Chondrocyte (in vitro differentiated cells): ENCODE data around the gene SREBF2. TPM values are rescaled to one million over a fixed set of nuclear protein-coding genes. Genes with fewer than 3 reads are reported as not detected.
A peak's percentile ranks its signal among the peaks of the same experiment; 100 is the strongest.

Experiments
- DNase-seq: peaks from one replicate; pipeline ENCODE4 v3.0.0; 2021; ENCODE audit warnings: mixed read lengths, low spot score
- H3K27ac Mint-ChIP-seq: one replicate; pipeline ENCODE4 v1.8.0; 2021; ENCODE audit warnings: mild to moderate bottlenecking, moderate library complexity, mixed read lengths; ENCODE audit not compliant: unreplicated experiment
- H3K27me3 Mint-ChIP-seq: 2 replicates; pipeline ENCODE4 v1.8.0; 2021; ENCODE audit warnings: low read depth, mixed read lengths
- H3K36me3 Mint-ChIP-seq: 2 replicates; pipeline ENCODE4 v1.8.0; 2021; ENCODE audit warnings: low read depth, mixed read lengths
- H3K4me1 Mint-ChIP-seq: 2 replicates; pipeline ENCODE4 v1.8.0; 2021; ENCODE audit warnings: low read depth, mild to moderate bottlenecking, mixed read lengths
- H3K4me3 Mint-ChIP-seq: one replicate; pipeline ENCODE4 v1.8.0; 2021; ENCODE audit warnings: mild to moderate bottlenecking, moderate library complexity, mixed read lengths; ENCODE audit not compliant: unreplicated experiment
- H3K9me3 Mint-ChIP-seq: 2 replicates; pipeline ENCODE4 v1.8.0; 2021; ENCODE audit warnings: low read depth, mixed read lengths
- CTCF ChIP-seq: fragments of 200-600 bp; sonication (generic); IDR thresholded peaks from 2 replicates; pipeline ENCODE4 v1.5.0; 2021; ENCODE audit warnings: antibody characterized with exemption, mild to moderate bottlenecking, moderate library complexity
- long read RNA-seq: library from polyadenylated mRNA; stranded (forward); transcript quantifications from one replicate; pipeline ENCODE4 v2.0.0, GENCODE V29; 2021
- total RNA-seq: library from RNA; stranded (reverse); gene quantifications from 3 replicates; pipeline ENCODE4 v1.2.1, GENCODE V29; 2021

SREBF2 gene
- total RNA-seq: 91.3 to 106 TPM (median 100 TPM) in 3 replicates
- long read RNA-seq, full-length matches to known transcripts: 163 of 239 reads
- long read RNA-seq, partial matches to known transcripts: 44 of 239 reads
- long read RNA-seq, other reads (novel, unspliced or antisense): 32 of 239 reads

- Mint-ChIP-seq H3K4me3 (peak within 1 kb of the TSS; percentile 86), H3K27me3 (no peaks in the 10 kb centered on the region), H3K9me3 (no peaks in the 10 kb centered on the region), H3K27ac (peak within 1 kb of the TSS; percentile 100), H3K36me3 (peaks cover 11% of the 10 kb centered on the region), H3K4me1 (peaks cover 39% of the 10 kb centered on the region)
- DNase-seq: peak; percentile 100
- no peak for TF ChIP-seq CTCF
These were observed at the start of gene SREBF2 for GRCh38 chr22:41832553-41833368. TSS of gene SREBF2 (plus strand) at chr22:41833105. CDS start at chr22:41833271, 166 bp downstream.

- no peak overlapping the region for H3K4me3 Mint-ChIP-seq
- no peak for DNase-seq
- no peak overlapping the region for H3K27ac Mint-ChIP-seq
- no peaks in the 10 kb centered on the region for H3K27me3 Mint-ChIP-seq
- no peaks in the 10 kb centered on the region for H3K36me3 Mint-ChIP-seq
- H3K9me3 Mint-ChIP-seq: no peaks in the 10 kb centered on the region
- TF ChIP-seq CTCF: no peak
- H3K4me1 Mint-ChIP-seq: no peaks in the 10 kb centered on the region
These were observed 45.6 kb upstream of the SREBF2 start for GRCh38 chr22:41787331-41787730.

- H3K4me3 Mint-ChIP-seq: no peak overlapping the region
- H3K27me3 Mint-ChIP-seq: no peaks in the 10 kb centered on the region
- DNase-seq: no peak
- H3K36me3 Mint-ChIP-seq: no peaks in the 10 kb centered on the region
- H3K9me3 Mint-ChIP-seq: no peaks in the 10 kb centered on the region
- H3K27ac Mint-ChIP-seq: no peak overlapping the region
- H3K4me1 Mint-ChIP-seq: no peaks in the 10 kb centered on the region
- no peak for TF ChIP-seq CTCF
These were observed 39.0 kb upstream of the SREBF2 start for GRCh38 chr22:41793871-41794270.

- TF ChIP-seq CTCF: no peak
- H3K4me3 Mint-ChIP-seq: no peak overlapping the region
- no peaks in the 10 kb centered on the region for H3K9me3 Mint-ChIP-seq
- no peaks in the 10 kb centered on the region for H3K36me3 Mint-ChIP-seq
- no peak overlapping the region for H3K27ac Mint-ChIP-seq
- H3K27me3 Mint-ChIP-seq: no peaks in the 10 kb centered on the region
- DNase-seq: no peak
- H3K4me1 Mint-ChIP-seq: peaks cover 22% of the 10 kb centered on the region
These were observed 34.2 kb upstream of the SREBF2 start for GRCh38 chr22:41798736-41799135.

GRCh38 chr22:41799486-41800347 is 33.2 kb upstream of the SREBF2 start:
- no peaks in the 10 kb centered on the region for H3K9me3 Mint-ChIP-seq
- peaks cover 22% of the 10 kb centered on the region for H3K4me1 Mint-ChIP-seq
- no peak for TF ChIP-seq CTCF
- no peak for DNase-seq
- peak overlapping the region; percentile 94 for H3K4me3 Mint-ChIP-seq
- no peaks in the 10 kb centered on the region for H3K27me3 Mint-ChIP-seq
- peak overlapping the region; percentile 86 for H3K27ac Mint-ChIP-seq
- H3K36me3 Mint-ChIP-seq: no peaks in the 10 kb centered on the region
